Activated CD4-positive, CD25-positive, alpha-beta regulatory T cell treated with anti-CD3 and anti-CD28 coated beads, Interleukin-2, amount 50 U/mL, for 24 hours (primary cell): ENCODE data around the gene ACR.

Source experiments
- ATAC-seq, 2 donors: fragments of 150-1000 bp; cut with Tn5 transposase; one replicate each; pipeline ENCODE4 v1.10.0; 2021; ENCODE audit warnings: mild to moderate bottlenecking in 1 of 2, moderate library complexity in 1 of 2

ACR gene

GRCh38 chr22:50737728-50738648 lies at the start of gene ACR:
ACR (plus strand) TSS chr22:50738204; CDS start chr22:50738236, 32 bp downstream.
- ATAC-seq = no peak

GRCh38 chr22:50688448-50688847 lies 49.6 kb upstream of the ACR start:
- no peak for ATAC-seq

GRCh38 chr22:50691521-50691920 lies 46.5 kb upstream of the ACR start:
- ATAC-seq = peak in 1 of 2 donors; percentile 13

- no peak for ATAC-seq
Observed at GRCh38 chr22:50693462-50693861, 44.5 kb upstream of the ACR start.

GRCh38 chr22:50694099-50694605 lies 43.9 kb upstream of the ACR start:
- no peak for ATAC-seq

GRCh38 chr22:50694766-50695420 lies 43.1 kb upstream of the ACR start:
- ATAC-seq = no peak

- ATAC-seq = no peak
Observed at GRCh38 chr22:50695421-50696250, 42.4 kb upstream of the ACR start.

GRCh38 chr22:50696251-50696798 lies 41.7 kb upstream of the ACR start:
- no peak for ATAC-seq

- ATAC-seq = no peak
Observed at GRCh38 chr22:50696799-50697561, 41.0 kb upstream of the ACR start.

GRCh38 chr22:50697667-50698506 lies 40.1 kb upstream of the ACR start:
- ATAC-seq = no peak

- ATAC-seq = no peak
Observed at GRCh38 chr22:50698546-50698945, 39.5 kb upstream of the ACR start.

- ATAC-seq = no peak
Observed at GRCh38 chr22:50699001-50699755, 38.8 kb upstream of the ACR start.

- no peak for ATAC-seq
Observed at GRCh38 chr22:50699756-50700386, 38.1 kb upstream of the ACR start.

- ATAC-seq = no peak
Observed at GRCh38 chr22:50700387-50701075, 37.5 kb upstream of the ACR start.

- ATAC-seq = no peak
Observed at GRCh38 chr22:50701076-50701419, 37.0 kb upstream of the ACR start.

GRCh38 chr22:50701428-50702154 lies 36.4 kb upstream of the ACR start:
- no peak for ATAC-seq

GRCh38 chr22:50702261-50702671 lies 35.7 kb upstream of the ACR start:
- peak; percentile 46 to 56 for ATAC-seq
